BJ (cell line): ENCODE results near the gene ZNF837. TPM values are rescaled to one million over a fixed set of nuclear protein-coding genes. Genes with fewer than 3 reads are reported as not detected.

Source experiments
- CTCF ChIA-PET: fragments of 350-600 bp; formaldehyde crosslinking; extraction: SDS; loops from one replicate; lab custom pipeline; 2021; ENCODE audit warnings: antibody characterized with exemption, inconsistent platforms; lab: Yijun Ruan, JAX
- POLR2A ChIA-PET: fragments of 300-600 bp; sonication (Branson Sonifier 250); formaldehyde crosslinking; extraction: SDS; loops from one replicate; lab custom pipeline; 2021; ENCODE audit warnings: antibody characterized with exemption; lab: Charles Lee
- DNase-seq: peaks from one replicate; pipeline ENCODE4 v3.0.0-alpha.2; 2011; ENCODE audit warnings: low read depth
- H3K27me3 ChIP-seq: 2 replicates; pipeline ENCODE4 v1.6.0; 2011; ENCODE audit warnings: low read length; ENCODE audit not compliant: control insufficient read depth, insufficient read depth
- H3K36me3 ChIP-seq: 2 replicates; pipeline ENCODE4 v1.5.1; 2011; ENCODE audit warnings: low read length; ENCODE audit not compliant: control insufficient read depth, insufficient read depth
- H3K4me3 ChIP-seq: 2 replicates; pipeline ENCODE4 v1.5.1; 2011; ENCODE audit warnings: low read depth, mild to moderate bottlenecking, control low read depth, low read length
- polyA plus RNA-seq: library from polyadenylated mRNA; depleted of rRNA; stranded (reverse); fragments of >200 nt; gene quantifications from 2 replicates; pipeline ENCODE4 v1.2.3, GENCODE V29; 2011
- TF ChIP-seq, protein P1 (sequence below): IDR thresholded peaks from 2 replicates; pipeline ENCODE4 v1.5.1; 2011; ENCODE audit warnings: low read depth, mild to moderate bottlenecking, control low read depth, inconsistent platforms, low read length, moderate library complexity; ENCODE audit not compliant: insufficient read depth

The ZNF837 gene
- polyA plus RNA-seq, 1 experiment, result 0.82 TPM

- Histone ChIP-seq H3K27me3 (no peaks in the 10 kb centered on the region; the same call in 1 of the 2 replicates), H3K36me3 (peaks cover 14% of the 10 kb centered on the region), H3K4me3 (no peak overlapping the region)
- no peak for DNase-seq
- CTCF ChIA-PET, result interaction anchor here (1.3 kb wide), 1 partner anchor 15 kb away, joined by 4 read pairs; no protein-coding TSS in a partner anchor
- POLR2A ChIA-PET, result no interaction called here
- TF ChIP-seq, protein P1, sequence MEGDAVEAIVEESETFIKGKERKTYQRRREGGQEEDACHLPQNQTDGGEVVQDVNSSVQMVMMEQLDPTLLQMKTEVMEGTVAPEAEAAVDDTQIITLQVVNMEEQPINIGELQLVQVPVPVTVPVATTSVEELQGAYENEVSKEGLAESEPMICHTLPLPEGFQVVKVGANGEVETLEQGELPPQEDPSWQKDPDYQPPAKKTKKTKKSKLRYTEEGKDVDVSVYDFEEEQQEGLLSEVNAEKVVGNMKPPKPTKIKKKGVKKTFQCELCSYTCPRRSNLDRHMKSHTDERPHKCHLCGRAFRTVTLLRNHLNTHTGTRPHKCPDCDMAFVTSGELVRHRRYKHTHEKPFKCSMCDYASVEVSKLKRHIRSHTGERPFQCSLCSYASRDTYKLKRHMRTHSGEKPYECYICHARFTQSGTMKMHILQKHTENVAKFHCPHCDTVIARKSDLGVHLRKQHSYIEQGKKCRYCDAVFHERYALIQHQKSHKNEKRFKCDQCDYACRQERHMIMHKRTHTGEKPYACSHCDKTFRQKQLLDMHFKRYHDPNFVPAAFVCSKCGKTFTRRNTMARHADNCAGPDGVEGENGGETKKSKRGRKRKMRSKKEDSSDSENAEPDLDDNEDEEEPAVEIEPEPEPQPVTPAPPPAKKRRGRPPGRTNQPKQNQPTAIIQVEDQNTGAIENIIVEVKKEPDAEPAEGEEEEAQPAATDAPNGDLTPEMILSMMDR, result no peak
Observed at GRCh38 chr19:58354478-58355030, 26.3 kb downstream of the ZNF837 start.

DNA sequence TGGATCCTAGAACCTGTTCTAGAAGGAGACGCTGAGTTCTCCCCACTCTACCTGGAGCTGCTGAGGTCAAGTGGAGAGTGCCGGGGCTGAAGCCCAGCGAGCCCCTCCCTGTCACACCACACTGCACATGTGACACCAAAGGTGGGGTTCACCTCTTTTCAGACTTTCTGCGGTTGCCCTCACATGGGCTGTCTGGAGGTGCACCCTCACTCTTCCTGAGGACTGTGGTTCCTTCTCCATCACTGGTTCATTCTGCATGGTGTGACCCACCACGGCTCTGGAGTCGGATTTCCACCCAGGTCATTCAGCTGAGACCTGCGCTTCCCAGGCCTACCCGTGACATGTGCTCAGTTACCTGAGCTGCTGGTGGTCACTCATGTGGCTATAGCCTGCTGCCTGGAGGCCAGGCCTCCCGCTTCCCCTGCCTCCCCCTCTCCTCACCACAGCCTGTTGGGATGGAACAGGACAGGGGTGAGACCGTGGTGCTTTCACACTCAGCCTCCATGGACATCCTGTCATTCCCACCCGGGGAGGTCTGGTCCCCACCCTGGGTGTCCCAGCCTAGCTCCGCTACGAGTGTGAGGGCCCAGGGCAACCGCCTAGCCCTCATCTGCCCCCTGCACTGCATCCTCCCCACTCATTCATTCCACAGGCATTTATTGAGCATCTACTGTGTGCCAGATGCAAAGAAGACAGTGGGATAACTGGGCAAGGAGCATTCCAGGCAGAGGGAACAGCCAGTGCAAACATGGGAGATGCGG, 26.9 kb downstream of the ZNF837 start:
- no peak for DNase-seq
- Histone ChIP-seq H3K27me3 (no peaks in the 10 kb centered on the region; the same call in 1 of the 2 replicates), H3K36me3 (peaks cover 14% of the 10 kb centered on the region), H3K4me3 (no peak overlapping the region)
- ChIA-PET CTCF (no interaction called here), POLR2A (no interaction called here)
- TF ChIP-seq, protein P1, result no peak

GRCh38 chr19:58352760-58353671, 27.8 kb downstream of the ZNF837 start, which contains the start of gene A1BG:
Gene A1BG, minus strand, starts transcription at chr19:58353492. Its CDS starts 55 bp downstream, at chr19:58353437.
- Histone ChIP-seq H3K36me3 (peaks cover 14% of the 10 kb centered on the region), H3K27me3 (no peaks in the 10 kb centered on the region; the same call in 1 of the 2 replicates), H3K4me3 (no peak within 1 kb of the TSS)
- POLR2A ChIA-PET, result no interaction called here
- TF ChIP-seq, protein P1, result no peak
- no peak for DNase-seq
- CTCF ChIA-PET, result no interaction called here

DNA sequence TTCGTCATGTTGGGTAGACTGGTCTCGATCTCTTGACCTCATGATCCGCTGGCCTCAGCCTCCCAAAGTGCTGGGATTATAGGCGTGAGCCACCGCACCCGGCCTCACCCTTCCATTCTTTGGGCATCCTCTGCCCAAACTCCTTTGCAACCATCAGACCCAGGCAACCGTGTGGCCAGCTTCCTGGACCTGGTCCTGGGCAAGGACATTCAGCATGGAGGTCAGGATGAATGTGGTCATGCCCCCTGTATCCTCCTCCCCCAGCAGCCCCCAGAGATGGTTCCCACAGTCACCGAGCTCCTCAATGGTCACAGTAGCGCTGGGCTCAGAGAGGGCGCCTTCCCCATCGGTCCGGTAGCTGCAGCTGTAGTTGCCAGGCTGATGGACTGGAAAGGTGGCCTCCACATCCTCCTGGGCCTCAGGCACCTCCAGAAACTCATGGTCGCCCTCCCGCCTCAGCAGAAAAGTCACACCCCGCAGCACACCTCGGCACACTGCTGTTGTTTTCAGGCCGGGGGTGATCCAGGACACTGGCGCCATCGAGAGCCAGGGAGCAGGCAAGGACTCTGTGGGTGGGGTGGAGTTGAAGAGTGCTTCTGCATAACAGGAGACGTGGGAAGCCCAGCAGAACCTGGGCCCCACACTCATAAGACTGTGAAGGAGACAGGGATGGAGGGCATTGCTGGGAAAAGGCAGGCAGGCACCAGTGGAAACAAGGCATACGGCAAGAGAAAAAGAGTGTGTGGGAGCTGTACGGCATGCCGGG, 28.7 kb downstream of the ZNF837 start:
- H3K4me3 ChIP-seq, result no peak overlapping the region
- peaks cover 14% of the 10 kb centered on the region for H3K36me3 ChIP-seq
- ChIA-PET CTCF (no interaction called here), POLR2A (no interaction called here)
- DNase-seq, result no peak
- TF ChIP-seq, protein P1, result no peak
- no peaks in the 10 kb centered on the region; the same call in 1 of the 2 replicates for H3K27me3 ChIP-seq
